Osteoblast (primary cell): ENCODE data around the gene TGM4. TPM values are rescaled to one million over a fixed set of nuclear protein-coding genes. Genes with fewer than 3 reads are reported as not detected.

Experiments
- DNase-seq: peaks from one replicate; pipeline ENCODE4 v3.0.0; 2011; ENCODE audit warnings: low spot score, mixed read lengths; ENCODE audit not compliant: insufficient read length; ENCODE audit errors: missing footprints
- H2AFZ ChIP-seq: 2 replicates; pipeline ENCODE4 v1.6.0; 2011; ENCODE audit warnings: mild to moderate bottlenecking, low read length
- H3K27ac ChIP-seq: 2 replicates; pipeline ENCODE4 v1.5.1; 2011; ENCODE audit warnings: mild to moderate bottlenecking, low read depth, low read length, moderate library complexity
- H3K27me3 ChIP-seq: 2 replicates; pipeline ENCODE4 v1.6.0; 2012; ENCODE audit warnings: mild to moderate bottlenecking, control low read depth, inconsistent platforms, low read length, moderate library complexity; ENCODE audit not compliant: insufficient read depth
- H3K36me3 ChIP-seq: 2 replicates; pipeline ENCODE4 v1.5.1; 2011; ENCODE audit warnings: mild to moderate bottlenecking, low read length, control low read depth, moderate library complexity; ENCODE audit not compliant: insufficient read depth
- H3K4me1 ChIP-seq: 2 replicates; pipeline ENCODE4 v1.5.1; 2011; ENCODE audit warnings: mild to moderate bottlenecking, low read length, control low read depth, moderate library complexity; ENCODE audit not compliant: insufficient read depth
- H3K4me2 ChIP-seq: 2 replicates; pipeline ENCODE4 v1.6.0; 2011; ENCODE audit warnings: mild to moderate bottlenecking, low read length; ENCODE audit not compliant: insufficient read depth
- H3K4me3 ChIP-seq: fragments of 200-600 bp; sonication (generic); 3 replicates; pipeline ENCODE4 v1.5.1; 2012; ENCODE audit warnings: mild to moderate bottlenecking, low read length, inconsistent platforms; ENCODE audit not compliant: insufficient read depth
- H3K79me2 ChIP-seq: 2 replicates; pipeline ENCODE4 v1.6.0; 2012; ENCODE audit warnings: mild to moderate bottlenecking, low read length, control low read depth, inconsistent platforms; ENCODE audit not compliant: insufficient read depth
- H3K9me3 ChIP-seq: 2 replicates; pipeline ENCODE4 v1.5.1; 2011; ENCODE audit warnings: low read depth, low read length, control low read depth
- H4K20me1 ChIP-seq: 2 replicates; pipeline ENCODE4 v1.6.0; 2012; ENCODE audit warnings: mild to moderate bottlenecking, low read length, control low read depth; ENCODE audit not compliant: insufficient read depth
- total RNA-seq: library from RNA; depleted of rRNA; stranded (reverse); fragments of >200 nt; gene quantifications from 2 replicates; pipeline ENCODE4 v1.2.3, GENCODE V29; 2012
- TF ChIP-seq, protein P1 (sequence below): IDR thresholded peaks from 2 replicates; pipeline ENCODE4 v1.5.1; 2011; ENCODE audit warnings: mild to moderate bottlenecking, low read depth, low read length, moderate library complexity; ENCODE audit errors: extremely low read depth

TGM4 gene
- total RNA-seq, 1 donor: not detected

- TF ChIP-seq, protein P1, sequence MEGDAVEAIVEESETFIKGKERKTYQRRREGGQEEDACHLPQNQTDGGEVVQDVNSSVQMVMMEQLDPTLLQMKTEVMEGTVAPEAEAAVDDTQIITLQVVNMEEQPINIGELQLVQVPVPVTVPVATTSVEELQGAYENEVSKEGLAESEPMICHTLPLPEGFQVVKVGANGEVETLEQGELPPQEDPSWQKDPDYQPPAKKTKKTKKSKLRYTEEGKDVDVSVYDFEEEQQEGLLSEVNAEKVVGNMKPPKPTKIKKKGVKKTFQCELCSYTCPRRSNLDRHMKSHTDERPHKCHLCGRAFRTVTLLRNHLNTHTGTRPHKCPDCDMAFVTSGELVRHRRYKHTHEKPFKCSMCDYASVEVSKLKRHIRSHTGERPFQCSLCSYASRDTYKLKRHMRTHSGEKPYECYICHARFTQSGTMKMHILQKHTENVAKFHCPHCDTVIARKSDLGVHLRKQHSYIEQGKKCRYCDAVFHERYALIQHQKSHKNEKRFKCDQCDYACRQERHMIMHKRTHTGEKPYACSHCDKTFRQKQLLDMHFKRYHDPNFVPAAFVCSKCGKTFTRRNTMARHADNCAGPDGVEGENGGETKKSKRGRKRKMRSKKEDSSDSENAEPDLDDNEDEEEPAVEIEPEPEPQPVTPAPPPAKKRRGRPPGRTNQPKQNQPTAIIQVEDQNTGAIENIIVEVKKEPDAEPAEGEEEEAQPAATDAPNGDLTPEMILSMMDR: no peak
Measured at GRCh38 chr3:44958386-44958785, 84.0 kb downstream of the TGM4 start.

GRCh38 chr3:44960387-44961026 is 86.1 kb downstream of the TGM4 start:
- no peak overlapping the region for H3K4me2 ChIP-seq
- no peaks in the 10 kb centered on the region for H3K9me3 ChIP-seq
- no peak overlapping the region for H2AFZ ChIP-seq
- H3K4me3 ChIP-seq: no peak overlapping the region
- peaks cover 9% of the 10 kb centered on the region for H3K36me3 ChIP-seq
- TF ChIP-seq, protein P1: no peak
- DNase-seq: no peak
- H4K20me1 ChIP-seq: peaks cover 53% of the 10 kb centered on the region
- H3K4me1 ChIP-seq: peaks cover 14% of the 10 kb centered on the region
- H3K27ac ChIP-seq: no peak overlapping the region
- no peaks in the 10 kb centered on the region for H3K27me3 ChIP-seq
- H3K79me2 ChIP-seq: peaks cover 74% of the 10 kb centered on the region

More at GRCh38 chr3:44958386-44958785, 84.0 kb downstream of the TGM4 start:
- H3K4me2 ChIP-seq: no peak overlapping the region
- peaks cover 40% of the 10 kb centered on the region for H4K20me1 ChIP-seq
- H3K79me2 ChIP-seq: peaks cover 63% of the 10 kb centered on the region
- DNase-seq: no peak
- H3K27ac ChIP-seq: no peak overlapping the region
- H2AFZ ChIP-seq: no peak overlapping the region
- H3K4me1 ChIP-seq: peaks cover 14% of the 10 kb centered on the region
- no peaks in the 10 kb centered on the region for H3K9me3 ChIP-seq
- no peak overlapping the region for H3K4me3 ChIP-seq
- peaks cover 9% of the 10 kb centered on the region for H3K36me3 ChIP-seq
- no peaks in the 10 kb centered on the region for H3K27me3 ChIP-seq

GRCh38 chr3:44961888-44962287 is 87.5 kb downstream of the TGM4 start:
- H3K36me3 ChIP-seq: peaks cover 9% of the 10 kb centered on the region
- H4K20me1 ChIP-seq: peaks cover 56% of the 10 kb centered on the region
- peaks cover 73% of the 10 kb centered on the region for H3K79me2 ChIP-seq
- peaks cover 14% of the 10 kb centered on the region for H3K4me1 ChIP-seq
- no peak overlapping the region for H3K4me2 ChIP-seq
- no peak overlapping the region for H3K27ac ChIP-seq
- H3K27me3 ChIP-seq: no peaks in the 10 kb centered on the region
- H2AFZ ChIP-seq: no peak overlapping the region
- no peak for DNase-seq
- no peak overlapping the region for H3K4me3 ChIP-seq
- H3K9me3 ChIP-seq: no peaks in the 10 kb centered on the region
- TF ChIP-seq, protein P1: no peak

GRCh38 chr3:44962621-44963393 is 88.4 kb downstream of the TGM4 start:
- no peak overlapping the region for H2AFZ ChIP-seq
- no peaks in the 10 kb centered on the region for H3K27me3 ChIP-seq
- H3K79me2 ChIP-seq: peaks cover 73% of the 10 kb centered on the region
- H3K27ac ChIP-seq: no peak overlapping the region
- peaks cover 54% of the 10 kb centered on the region for H4K20me1 ChIP-seq
- H3K36me3 ChIP-seq: peaks cover 9% of the 10 kb centered on the region
- no peaks in the 10 kb centered on the region for H3K9me3 ChIP-seq
- TF ChIP-seq, protein P1: no peak
- no peak overlapping the region for H3K4me3 ChIP-seq
- peaks cover 14% of the 10 kb centered on the region for H3K4me1 ChIP-seq
- no peak for DNase-seq
- no peak overlapping the region for H3K4me2 ChIP-seq
